Upper lobe of left lung (tissue), 4 donors: Measurements from ENCODE around the gene TAF4.

Experiments
- CTCF ChIP-seq, 6 experiments: fragments of 450-650 bp in 4 of 6; fragments of 200-600 bp in 2 of 6; sonication (generic) in 2 of 6; IDR thresholded peaks; one replicate each; pipeline ENCODE4 v1.5.1; 2016 to 2019; ENCODE audit warnings: antibody characterized with exemption in 6 of 6
- EP300 ChIP-seq, 4 donors: sonication (generic); formaldehyde crosslinking; IDR thresholded peaks; one replicate each; pipeline ENCODE4 v1.5.1; 2017; ENCODE audit warnings: antibody characterized with exemption in 4 of 4, control low read depth in 2 of 4
- POLR2A ChIP-seq, 4 donors: fragments of 450-650 bp; IDR thresholded peaks; one replicate each; pipeline ENCODE4 v1.5.1; 2016 to 2017; ENCODE audit warnings: antibody characterized with exemption in 4 of 4, mild to moderate bottlenecking in 2 of 4
- POLR2AphosphoS5 ChIP-seq, 2 donors: sonication (generic); formaldehyde crosslinking; IDR thresholded peaks; one replicate each; pipeline ENCODE4 v1.5.1; 2017; ENCODE audit warnings: antibody characterized with exemption in 2 of 2

GRCh38 chr20:61926253-61926613 is 139.4 kb downstream of the TAF4 start:
- no peak for TF ChIP-seq POLR2AphosphoS5 (IDR thresholded peaks at IDR 0.05)
- no peak for TF ChIP-seq CTCF (IDR thresholded peaks at IDR 0.05)
- no peak for TF ChIP-seq POLR2A (IDR thresholded peaks at IDR 0.05)
- TF ChIP-seq EP300 (IDR thresholded peaks at IDR 0.05) = no peak
